Spleen (tissue), 11 donors: Measurements from ENCODE around the gene PTCH1. TPM values are rescaled to one million over a fixed set of nuclear protein-coding genes. Genes with fewer than 3 reads are reported as not detected.

Experiments
- DNase-seq: peaks from one replicate; pipeline ENCODE4 v3.0.0-alpha.2; 2020
- H3K27ac ChIP-seq, 8 donors: fragments of 200-600 bp; sonication (generic) in 7 of 8; 1 replicate in 4 of 8; 2 replicates in 4 of 8; pipeline versions ENCODE4 v1.5.0 to v1.8.0; 2016 to 2021; ENCODE audit warnings: inconsistent platforms in 4 of 8, mild to moderate bottlenecking in 4 of 8, moderate library complexity in 1 of 8
- H3K27me3 ChIP-seq, 7 donors: fragments of 200-600 bp; sonication (generic) in 6 of 7; replicated peaks in 1 of 7; 1 replicate in 4 of 7; 2 replicates in 3 of 7; pipeline versions ENCODE4 v1.5.0 to v1.8.0; 2016 to 2021; ENCODE audit warnings: inconsistent platforms in 3 of 7, mild to moderate bottlenecking in 1 of 7
- H3K36me3 ChIP-seq, 6 donors: fragments of 200-600 bp; sonication (generic) in 5 of 6; 1 replicate in 4 of 6; 2 replicates in 2 of 6; pipeline versions ENCODE4 v1.5.0 to v1.8.0; 2016 to 2021; ENCODE audit warnings: inconsistent platforms in 2 of 6
- H3K4me1 ChIP-seq, 6 donors: fragments of 200-600 bp; sonication (generic) in 5 of 6; 1 replicate in 3 of 6; 2 replicates in 3 of 6; pipeline versions ENCODE4 v1.5.0 to v1.8.0; 2016 to 2021; ENCODE audit warnings: inconsistent platforms in 3 of 6
- H3K4me3 ChIP-seq, 8 donors: fragments of 200-600 bp; sonication (generic) in 7 of 8; 1 replicate in 4 of 8; 2 replicates in 4 of 8; pipeline versions ENCODE4 v1.5.0 to v1.8.0; 2016 to 2021; ENCODE audit warnings: inconsistent platforms in 4 of 8, mild to moderate bottlenecking in 4 of 8, moderate library complexity in 2 of 8
- H3K9me3 ChIP-seq, 8 donors: fragments of 200-600 bp; sonication (generic) in 7 of 8; 1 replicate in 4 of 8; 2 replicates in 4 of 8; pipeline versions ENCODE4 v1.5.0 to v1.8.0; 2016 to 2021; ENCODE audit warnings: inconsistent platforms in 4 of 8
- POLR2A ChIP-seq, 3 donors: fragments of 450-650 bp; IDR thresholded peaks; one replicate each; pipeline ENCODE4 v1.5.1; 2017; ENCODE audit warnings: antibody characterized with exemption in 3 of 3, mild to moderate bottlenecking in 1 of 3
- POLR2AphosphoS5 ChIP-seq, 3 donors: sonication (generic); formaldehyde crosslinking; IDR thresholded peaks; one replicate each; pipeline ENCODE4 v1.5.1; 2017; ENCODE audit warnings: antibody characterized with exemption in 3 of 3
- WGBS, 5 donors: extraction: QIAGEN DNeasy Blood & Tissue Kit in 3 of 5; methylation state at CpG; one replicate each; pipeline versions ENCODE4 v1.1.5 to v1.1.7; 2013 to 2018; 5-methylcytosine and 5-hydroxymethylcytosine counted together
- intact Hi-C: fragments of 100-400 bp; cut with DNase I; formaldehyde crosslinking; loops from one replicate; pipeline ENCODE4 v1.15.0; 2023; ENCODE audit warnings: low total_unique reads
- polyA plus RNA-seq, 3 donors: library from polyadenylated mRNA; stranded (reverse); fragments of 200-250 nt; gene quantifications; one replicate each; pipeline ENCODE4 v1.2.1, GENCODE V29; 2013
- total RNA-seq, 7 donors: library from RNA; depleted of rRNA in 3 of 7; stranded (reverse); fragments of >200 nt in 3 of 7; fragmentation: NEBNext Ultra II Directional in 4 of 7; extraction: Animal tissue kit (Norgen Biotek cat#: 25700) in 4 of 7; gene quantifications; one replicate each; pipeline versions ENCODE4 v1.1.0 to v1.2.1, GENCODE V29; 2016 to 2021
- TF ChIP-seq, protein P1 (sequence below), 11 experiments: fragments of 200-600 bp in 7 of 11; fragments of 450-650 bp in 4 of 11; sonication (generic) in 4 of 11; IDR thresholded peaks in 8 of 11; conservative IDR thresholded peaks in 3 of 11; 1 replicate in 7 of 11; 2 replicates in 4 of 11; pipeline versions ENCODE4 v1.4.0 to v1.8.0; 2016 to 2021; ENCODE audit warnings: antibody characterized with exemption in 11 of 11, inconsistent platforms in 4 of 11, mild to moderate bottlenecking in 1 of 11
- donor health status: healthy with polysubstance abuse.
- donor health status: DM: no; HTN: no; CAD: no; lungs with moderate emphysema.
- donor health status: DM: no; HTN: no; CAD: no.
- donor health status: Bipolar disorder and iron deficiency.
- donor health status: healthy.
- donor health status: DM: no; HTN: no; CAD: no.
- donor health status: DM: yes; HTN: yes; CAD: no.

The PTCH1 gene
- total and polyA plus RNA-seq, 10 donors: 0.70 to 32.1 (median 11.3) TPM

DNA sequence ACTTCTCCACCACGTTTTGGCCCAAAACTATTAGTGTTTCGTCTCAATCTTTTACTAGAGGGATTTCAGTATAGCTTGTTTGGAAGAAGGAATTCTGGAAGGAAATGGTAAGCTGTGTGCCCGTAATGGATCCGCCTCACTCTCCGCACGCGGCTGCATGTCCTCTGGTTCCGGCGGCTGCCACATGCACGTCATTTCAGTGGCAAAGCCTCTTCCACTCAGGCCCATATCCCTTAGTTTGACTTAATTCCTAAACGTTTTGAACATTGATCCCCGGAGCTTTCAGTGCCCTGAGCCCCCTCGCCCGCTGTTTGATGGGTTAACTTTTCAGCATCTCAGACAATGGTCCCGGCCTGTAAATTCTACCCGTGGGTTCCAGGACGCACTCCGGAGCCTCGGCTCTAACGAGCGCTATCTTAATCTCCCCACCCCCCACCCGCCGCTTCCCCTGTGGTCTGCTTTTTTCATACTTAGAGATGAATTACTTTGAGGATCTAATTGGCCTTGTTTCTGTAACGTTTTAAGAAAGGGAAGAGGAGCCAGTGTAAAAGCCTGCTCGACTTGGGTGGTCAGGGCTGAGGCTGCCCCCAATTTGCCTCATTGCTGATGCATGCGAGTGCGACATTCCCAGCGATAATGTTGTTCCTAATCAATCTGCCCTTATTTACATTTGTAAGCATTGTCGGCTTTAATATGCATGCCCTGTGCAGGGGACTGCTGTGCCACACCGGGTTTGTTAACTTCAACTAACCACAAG is 4.6 kb downstream of the PTCH1 start:
- intact Hi-C loops: no loop called here
- Histone ChIP-seq H3K27me3 (peaks cover 0 to 100% (median 41%) of the 10 kb centered on the region in 7 donors), H3K27ac (peak overlapping the region; percentile 55 to 90 (median 87)), H3K4me3 (peak overlapping the region in 5 of 8 donors; percentile 65 to 89 (median 81)), H3K9me3 (no peaks in the 10 kb centered on the region), H3K36me3 (no peaks in the 10 kb centered on the region), H3K4me1 (peaks cover 6 to 79% (median 58%) of the 10 kb centered on the region in 6 donors)
- peak in 1 of 3 donors; percentile 30 for TF ChIP-seq POLR2AphosphoS5 (IDR thresholded peaks at IDR 0.05)
- no peak for TF ChIP-seq POLR2A (IDR thresholded peaks at IDR 0.05)
- TF ChIP-seq, protein P1, sequence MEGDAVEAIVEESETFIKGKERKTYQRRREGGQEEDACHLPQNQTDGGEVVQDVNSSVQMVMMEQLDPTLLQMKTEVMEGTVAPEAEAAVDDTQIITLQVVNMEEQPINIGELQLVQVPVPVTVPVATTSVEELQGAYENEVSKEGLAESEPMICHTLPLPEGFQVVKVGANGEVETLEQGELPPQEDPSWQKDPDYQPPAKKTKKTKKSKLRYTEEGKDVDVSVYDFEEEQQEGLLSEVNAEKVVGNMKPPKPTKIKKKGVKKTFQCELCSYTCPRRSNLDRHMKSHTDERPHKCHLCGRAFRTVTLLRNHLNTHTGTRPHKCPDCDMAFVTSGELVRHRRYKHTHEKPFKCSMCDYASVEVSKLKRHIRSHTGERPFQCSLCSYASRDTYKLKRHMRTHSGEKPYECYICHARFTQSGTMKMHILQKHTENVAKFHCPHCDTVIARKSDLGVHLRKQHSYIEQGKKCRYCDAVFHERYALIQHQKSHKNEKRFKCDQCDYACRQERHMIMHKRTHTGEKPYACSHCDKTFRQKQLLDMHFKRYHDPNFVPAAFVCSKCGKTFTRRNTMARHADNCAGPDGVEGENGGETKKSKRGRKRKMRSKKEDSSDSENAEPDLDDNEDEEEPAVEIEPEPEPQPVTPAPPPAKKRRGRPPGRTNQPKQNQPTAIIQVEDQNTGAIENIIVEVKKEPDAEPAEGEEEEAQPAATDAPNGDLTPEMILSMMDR (IDR thresholded peaks at IDR 0.05 in 8 of 11, conservative IDR thresholded peaks at IDR 0.05 in 3 of 11): no peak
- 28 to 44% (median 34%) methylated on average over 30 of the region's 30 CpGs for WGBS, 5 donors
- no peak for DNase-seq

DNA sequence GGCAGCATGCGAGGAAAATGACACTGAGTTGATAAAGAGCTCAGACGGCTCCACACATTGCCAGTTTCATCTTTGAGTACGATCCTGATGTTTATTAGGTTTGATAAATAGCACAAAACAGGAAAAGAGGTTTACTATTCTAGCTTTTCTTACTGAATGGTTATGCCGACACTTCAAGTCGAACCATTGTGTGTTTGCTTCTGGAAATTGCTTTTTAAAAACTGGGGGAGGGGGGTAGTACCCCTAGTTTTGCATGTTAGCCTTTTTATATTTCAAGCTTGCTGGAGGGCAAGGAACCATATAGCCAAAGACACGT is 5.2 kb downstream of the PTCH1 start:
- H3K27me3 ChIP-seq: peaks cover 0 to 100% (median 43%) of the 10 kb centered on the region in 7 donors
- peaks cover 9 to 79% (median 58%) of the 10 kb centered on the region in 6 donors for H3K4me1 ChIP-seq
- H3K9me3 ChIP-seq: no peaks in the 10 kb centered on the region
- no peaks in the 10 kb centered on the region for H3K36me3 ChIP-seq
- DNase-seq: no peak
- 4 to 11% (median 6%) methylated on average over 6 of the region's 6 CpGs for WGBS, 5 donors
- intact Hi-C loops: no loop called here
- TF ChIP-seq, protein P1 (IDR thresholded peaks at IDR 0.05 in 8 of 11, conservative IDR thresholded peaks at IDR 0.05 in 3 of 11): no peak
- TF ChIP-seq POLR2A (IDR thresholded peaks at IDR 0.05) (no peak), POLR2AphosphoS5 (IDR thresholded peaks at IDR 0.05) (no peak)
- peak overlapping the region; percentile 55 to 90 (median 87) for H3K27ac ChIP-seq
- peak overlapping the region; percentile 53 to 89 (median 70) for H3K4me3 ChIP-seq

DNA sequence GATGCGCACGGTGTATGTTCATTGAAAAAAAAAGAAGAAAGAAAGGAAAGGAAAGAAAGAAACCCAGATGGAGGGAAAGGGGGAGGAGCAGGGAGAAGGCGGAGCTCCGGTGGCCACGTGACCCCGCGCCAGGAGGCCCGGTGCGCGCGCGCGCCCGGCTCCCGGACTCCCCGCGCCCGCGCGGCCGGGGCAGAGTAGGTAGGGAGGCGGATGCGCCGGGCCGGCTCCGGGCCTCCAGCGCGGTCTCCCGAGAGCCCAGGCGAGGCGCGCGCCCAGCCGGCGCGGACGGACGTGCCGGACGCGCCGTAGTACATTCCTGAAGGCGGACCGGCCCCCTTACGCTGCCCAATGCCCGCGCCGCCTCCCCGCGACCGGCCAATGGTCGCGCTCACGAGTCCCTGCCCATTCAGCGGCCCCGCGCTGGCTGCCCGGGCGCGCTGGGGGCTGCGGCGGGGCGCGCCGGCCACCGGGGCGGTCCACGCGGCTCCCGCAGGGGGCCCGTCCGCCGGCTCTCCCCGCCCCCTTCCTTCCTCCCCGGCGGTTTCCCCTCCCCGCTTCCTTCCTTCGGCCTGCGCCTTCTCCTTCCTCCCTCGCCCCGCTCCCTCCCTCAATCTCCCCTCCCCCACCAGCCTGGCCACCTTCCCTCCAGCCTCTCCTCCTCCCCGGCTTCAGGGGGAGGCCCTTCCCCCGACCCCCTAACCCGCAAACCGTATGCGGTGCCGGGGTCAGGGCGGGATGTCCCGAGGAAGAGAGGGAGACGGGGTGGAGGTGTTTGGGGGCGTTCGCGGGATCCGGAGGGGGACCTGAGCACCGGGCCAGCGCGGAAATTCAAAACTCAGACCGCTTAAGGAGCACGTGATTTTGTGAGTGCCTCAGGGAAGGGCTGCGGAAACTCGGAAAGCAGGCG is 5.8 kb downstream of the PTCH1 start:
- WGBS, 5 donors: 1 to 2% (median 1%) methylated on average over 60 to 102 of the region's 102 CpGs
- H3K4me3 ChIP-seq: peak overlapping the region; percentile 53 to 89 (median 70)
- peak; percentile 94 for DNase-seq
- H3K27me3 ChIP-seq: peaks cover 0 to 100% (median 48%) of the 10 kb centered on the region in 7 donors
- H3K36me3 ChIP-seq: no peaks in the 10 kb centered on the region
- no peaks in the 10 kb centered on the region for H3K9me3 ChIP-seq
- peaks cover 9 to 81% (median 62%) of the 10 kb centered on the region in 6 donors for H3K4me1 ChIP-seq
- TF ChIP-seq POLR2AphosphoS5 (IDR thresholded peaks at IDR 0.05) (peak; percentile 12 to 72 (median 72)), POLR2A (IDR thresholded peaks at IDR 0.05) (no peak)
- TF ChIP-seq, protein P1 (IDR thresholded peaks at IDR 0.05 in 8 of 11, conservative IDR thresholded peaks at IDR 0.05 in 3 of 11): no peak
- H3K27ac ChIP-seq: peak overlapping the region; percentile 55 to 90 (median 87)
- intact Hi-C loops: no loop called here
